ENCODE measurements around the gene RPS2.

- TF ChIP-seq CTCF (IDR thresholded peaks at IDR 0.05) = no peak
- no peak for TF ChIP-seq POLR2A (IDR thresholded peaks at IDR 0.05)
These were observed 11.0 kb upstream of the RPS2 start for GRCh38 chr16:1975432-1976215.
